GM19193 (cell line): ENCODE measurements around the gene ZBTB5.

ENCODE experiments used
- POLR2A ChIP-seq: IDR thresholded peaks from 4 replicates; pipeline ENCODE4 v1.6.1; 2011; ENCODE audit not compliant: insufficient read depth, insufficient read length; ENCODE audit errors: extremely low read depth

Gene ZBTB5

DNA sequence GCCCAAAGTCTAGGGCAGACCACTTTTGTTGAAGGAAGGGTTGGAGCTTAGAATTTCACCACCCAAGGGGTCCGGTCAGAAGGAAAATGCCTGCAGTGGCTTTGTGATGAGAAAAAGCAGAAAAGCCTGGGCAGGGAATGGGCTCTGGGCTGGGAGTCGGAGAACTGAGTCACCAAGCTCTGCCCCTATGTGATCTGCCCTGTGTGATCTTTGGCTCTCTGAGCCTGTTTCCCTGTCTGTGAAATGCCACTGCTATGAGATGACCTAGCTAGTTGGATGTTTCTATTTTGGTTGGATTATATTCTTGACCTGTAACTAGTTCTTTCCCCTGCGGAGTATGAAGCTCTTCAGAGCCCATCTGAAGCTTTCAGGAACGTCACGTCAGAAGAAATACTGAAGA lies 30.3 kb upstream of the ZBTB5 start:
- TF ChIP-seq POLR2A = no peak

DNA sequence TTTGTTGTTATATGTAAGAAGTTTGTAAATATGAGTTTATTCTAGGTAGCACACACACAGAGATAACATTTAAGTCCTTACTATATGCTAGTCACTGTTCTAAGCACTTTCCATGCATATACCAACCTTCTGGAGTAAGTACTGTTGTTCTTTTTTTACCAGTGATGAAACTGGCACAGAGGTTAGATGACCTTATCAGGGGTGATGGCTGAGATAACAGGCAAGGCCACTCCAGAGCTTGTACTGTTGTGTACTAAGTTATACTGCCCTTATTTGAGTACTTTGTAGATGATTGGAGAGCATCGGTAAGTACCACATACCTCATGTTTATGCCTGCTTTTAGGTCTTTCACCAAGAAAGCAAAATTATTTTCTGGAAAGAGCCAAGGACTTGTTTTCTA lies 26.7 kb upstream of the ZBTB5 start:
- no peak for TF ChIP-seq POLR2A

DNA sequence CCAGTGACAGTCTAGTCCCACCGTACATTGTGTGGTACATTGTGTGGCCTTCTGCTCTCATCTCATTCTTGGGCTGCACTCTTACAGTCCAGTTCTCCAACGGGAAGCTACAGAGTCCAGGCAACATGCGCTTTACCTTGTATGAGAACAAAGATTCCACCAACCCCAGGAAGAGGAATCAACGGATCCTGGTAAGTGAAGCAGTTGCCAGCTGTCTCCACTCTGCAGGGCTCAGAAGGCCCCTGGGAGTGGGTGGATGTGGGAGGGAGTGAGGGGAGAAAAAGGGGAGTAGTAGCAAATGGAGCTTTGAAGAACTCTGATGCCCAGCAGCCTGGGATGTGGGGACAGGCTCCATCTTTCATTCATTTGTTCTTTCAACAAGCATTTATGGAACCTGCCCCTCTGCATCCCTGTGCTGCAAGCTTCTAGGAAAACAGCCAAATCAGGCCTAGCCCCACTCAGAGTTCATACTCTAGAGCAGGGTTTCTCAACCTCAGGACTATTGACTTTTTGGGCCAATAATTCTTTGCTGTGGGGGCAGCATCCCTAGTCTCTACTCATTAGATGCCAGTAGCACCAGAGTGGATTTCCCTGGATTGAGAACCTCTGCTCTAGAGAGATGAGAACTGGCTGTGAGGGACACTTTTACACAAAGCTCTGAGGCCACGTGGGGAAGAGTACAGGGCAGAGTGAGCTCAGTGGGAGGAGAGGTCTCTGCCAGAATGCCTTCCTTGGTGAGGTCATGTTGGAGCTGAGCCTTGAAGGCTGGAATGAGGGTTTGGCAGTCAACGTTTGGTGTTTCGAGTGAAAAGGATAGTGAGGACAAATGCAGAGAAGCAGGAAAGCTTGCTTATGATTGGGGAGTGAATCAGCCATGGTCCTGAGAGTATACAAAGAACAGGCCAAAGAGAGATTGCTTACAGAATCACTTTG lies 21.6 kb upstream of the ZBTB5 start:
- TF ChIP-seq POLR2A = no peak

DNA sequence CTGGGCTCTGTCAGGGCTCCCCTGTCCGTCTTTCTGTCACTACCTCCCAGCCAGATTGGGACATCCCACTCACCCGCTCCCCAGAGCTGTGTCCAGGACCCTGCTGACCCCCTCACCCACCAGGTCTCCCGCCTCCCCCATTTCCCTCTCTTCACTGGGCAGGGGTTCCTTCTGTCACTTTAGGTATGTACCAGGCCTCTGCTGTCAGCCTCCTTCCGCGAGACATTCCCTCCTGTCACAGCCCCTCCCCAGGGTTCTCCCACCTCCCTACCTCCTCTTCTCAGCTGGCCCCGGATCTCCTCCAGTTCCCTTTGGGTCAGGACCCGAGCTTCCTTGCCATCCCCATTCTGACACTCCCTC lies 21.0 kb upstream of the ZBTB5 start:
- TF ChIP-seq POLR2A = no peak

DNA sequence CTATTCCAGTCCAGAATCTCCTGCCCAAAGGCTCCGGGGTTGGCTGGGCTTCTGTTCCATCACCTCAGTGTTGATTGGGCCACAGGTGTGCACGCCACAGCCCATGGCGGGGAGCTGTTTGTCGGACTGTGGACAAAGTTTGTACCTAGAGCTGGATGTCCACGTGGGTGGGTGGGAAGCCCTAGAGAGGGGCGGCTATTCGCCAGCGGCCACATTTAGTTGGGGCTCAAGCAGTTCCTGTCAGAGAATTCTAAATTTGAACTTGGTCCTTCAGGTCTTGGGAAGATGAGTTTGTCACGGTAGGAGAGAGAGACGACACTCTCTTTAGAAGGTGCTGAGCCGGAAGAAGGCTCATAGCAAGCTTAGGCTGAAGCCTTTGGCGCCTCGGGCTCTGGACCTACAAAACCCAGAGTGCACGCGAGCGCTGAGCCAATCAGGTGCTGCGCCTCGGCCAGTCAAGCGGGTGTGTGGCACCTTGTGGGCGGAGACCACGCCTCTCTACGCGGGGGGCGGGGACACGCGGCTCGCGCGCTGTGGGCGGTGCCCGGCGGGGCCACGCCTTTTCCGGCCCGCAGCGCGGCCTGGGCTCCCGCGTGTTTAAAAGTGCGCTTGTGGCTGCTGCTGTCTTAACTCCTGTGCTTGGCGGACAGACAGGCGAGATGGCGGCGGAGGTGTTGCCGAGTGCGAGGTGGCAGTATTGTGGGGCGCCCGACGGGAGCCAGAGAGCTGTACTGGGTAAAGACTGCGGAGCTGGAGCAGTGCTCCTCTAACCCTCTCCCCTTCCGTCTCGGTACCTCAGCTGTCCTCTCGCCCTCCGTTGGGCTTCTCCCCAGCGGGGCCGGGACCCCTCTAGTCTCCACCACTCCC lies 20.4 kb upstream of the ZBTB5 start, which contains the start of gene POLR1E:
POLR1E (plus strand) TSS at position 560 of the 867 bp plus-strand sequence; CDS start at position 660, 100 bp downstream.
- TF ChIP-seq POLR2A = peak; percentile 95

DNA sequence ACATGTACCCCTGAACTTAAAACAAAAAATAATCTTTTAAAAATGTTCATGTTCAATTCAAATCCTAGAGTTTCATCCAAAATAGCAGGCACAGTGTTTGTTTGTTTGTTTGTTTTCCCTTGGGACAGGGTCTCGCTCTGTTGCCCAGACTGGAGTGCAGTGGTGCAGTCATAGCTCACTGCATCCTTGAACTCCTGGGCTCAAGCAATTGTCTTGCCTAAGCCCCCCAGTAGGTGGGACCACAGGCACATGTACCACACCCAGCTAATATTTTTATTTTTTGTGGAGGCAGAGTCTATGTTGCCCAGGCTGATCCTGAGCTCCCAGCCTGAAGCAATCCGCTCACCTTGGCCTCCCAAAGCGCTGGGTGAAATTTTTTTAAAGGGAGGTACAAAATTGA lies 15.5 kb upstream of the ZBTB5 start:
- TF ChIP-seq POLR2A = no peak

DNA sequence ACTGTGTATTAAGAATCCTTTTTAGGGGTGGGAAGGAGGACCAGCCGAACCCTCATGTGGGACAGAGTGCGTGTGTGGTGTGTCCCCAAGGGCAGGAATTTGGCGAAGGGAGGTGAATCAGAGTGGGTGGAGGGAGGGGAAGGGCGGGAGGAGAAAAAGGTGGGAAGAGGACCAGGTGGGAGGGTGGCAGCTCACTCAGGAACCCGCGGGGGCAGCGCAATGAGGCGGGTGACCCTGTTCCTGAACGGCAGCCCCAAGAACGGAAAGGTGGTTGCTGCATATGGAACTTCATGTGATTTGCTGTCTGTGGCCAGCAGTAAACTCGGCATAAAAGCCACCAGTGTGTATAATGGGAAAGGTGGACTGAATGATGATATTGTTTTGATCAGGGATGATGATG lies 11.7 kb upstream of the ZBTB5 start:
- no peak for TF ChIP-seq POLR2A

DNA sequence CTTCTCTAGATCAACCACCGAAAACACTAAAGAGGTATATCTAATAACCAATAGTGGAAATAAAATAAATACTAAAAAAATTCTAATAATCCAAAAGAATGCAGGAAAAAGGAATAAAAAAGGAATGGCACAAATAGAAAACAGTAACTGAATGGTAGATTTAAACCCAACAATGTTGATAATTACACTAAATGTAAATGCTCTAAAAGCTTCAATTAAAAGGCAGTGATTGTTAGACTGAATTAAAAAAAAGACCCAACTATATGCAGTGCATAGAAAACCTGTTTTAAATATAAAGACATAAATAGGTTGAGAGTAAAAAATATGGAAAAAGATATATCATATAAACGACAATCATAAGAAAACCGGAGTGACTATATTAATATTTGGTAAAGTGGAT lies 9.2 kb upstream of the ZBTB5 start:
- TF ChIP-seq POLR2A = no peak

DNA sequence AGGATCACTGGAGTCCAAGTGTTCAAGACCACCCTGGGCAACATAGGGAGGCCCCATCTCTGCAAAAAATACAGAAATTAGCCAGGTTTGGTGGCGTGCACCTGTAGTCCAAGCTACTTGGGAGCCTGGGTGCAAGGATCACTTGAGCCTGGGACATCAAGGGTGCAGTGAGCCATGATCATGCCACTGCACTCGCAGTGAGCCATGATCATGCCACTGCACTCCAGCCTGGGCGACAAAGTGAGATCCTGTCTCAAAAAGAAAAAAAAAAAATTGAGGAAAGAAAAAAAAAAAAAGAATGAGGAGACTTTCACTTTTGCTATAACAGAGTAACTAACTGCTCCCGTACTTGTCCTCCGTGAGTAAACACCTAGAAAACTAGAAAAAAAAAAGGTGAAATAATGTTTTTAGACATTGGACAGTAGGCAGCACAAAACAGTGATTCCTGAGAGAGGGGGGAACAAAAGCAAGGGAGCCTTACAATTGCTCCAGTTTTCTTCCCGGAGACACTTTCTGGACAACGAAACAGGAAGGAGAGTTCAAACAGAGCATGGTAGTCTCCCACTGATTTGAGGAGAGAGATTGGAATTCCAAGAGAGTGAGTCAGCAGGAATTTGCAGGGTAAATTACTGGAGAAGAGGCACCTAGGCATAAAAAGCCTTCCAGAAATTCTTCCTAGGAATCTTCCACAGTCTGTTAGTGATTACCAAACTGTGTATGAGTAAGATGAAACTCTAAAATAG lies 6.9 kb upstream of the ZBTB5 start:
- TF ChIP-seq POLR2A = no peak

DNA sequence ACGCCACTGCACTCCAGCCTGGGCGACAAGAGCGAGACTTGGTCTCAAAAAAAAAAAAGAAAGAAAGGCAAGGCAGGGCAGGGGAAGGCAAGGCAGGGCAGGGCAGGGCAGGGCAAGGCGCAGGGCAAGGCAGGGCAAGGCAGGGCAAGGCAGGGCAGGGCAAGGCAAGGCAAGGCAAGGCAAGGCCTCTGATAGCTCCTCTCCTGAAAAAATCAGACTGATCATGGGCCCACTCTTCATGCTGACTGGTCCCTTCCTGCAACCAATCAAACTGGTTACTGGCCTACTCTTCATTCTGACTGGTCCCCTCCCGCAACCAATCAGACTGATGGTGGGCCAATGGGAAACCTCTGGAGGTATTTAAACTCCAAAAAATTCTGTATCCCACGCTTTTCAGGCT lies 3.4 kb upstream of the ZBTB5 start:
- no peak for TF ChIP-seq POLR2A

DNA sequence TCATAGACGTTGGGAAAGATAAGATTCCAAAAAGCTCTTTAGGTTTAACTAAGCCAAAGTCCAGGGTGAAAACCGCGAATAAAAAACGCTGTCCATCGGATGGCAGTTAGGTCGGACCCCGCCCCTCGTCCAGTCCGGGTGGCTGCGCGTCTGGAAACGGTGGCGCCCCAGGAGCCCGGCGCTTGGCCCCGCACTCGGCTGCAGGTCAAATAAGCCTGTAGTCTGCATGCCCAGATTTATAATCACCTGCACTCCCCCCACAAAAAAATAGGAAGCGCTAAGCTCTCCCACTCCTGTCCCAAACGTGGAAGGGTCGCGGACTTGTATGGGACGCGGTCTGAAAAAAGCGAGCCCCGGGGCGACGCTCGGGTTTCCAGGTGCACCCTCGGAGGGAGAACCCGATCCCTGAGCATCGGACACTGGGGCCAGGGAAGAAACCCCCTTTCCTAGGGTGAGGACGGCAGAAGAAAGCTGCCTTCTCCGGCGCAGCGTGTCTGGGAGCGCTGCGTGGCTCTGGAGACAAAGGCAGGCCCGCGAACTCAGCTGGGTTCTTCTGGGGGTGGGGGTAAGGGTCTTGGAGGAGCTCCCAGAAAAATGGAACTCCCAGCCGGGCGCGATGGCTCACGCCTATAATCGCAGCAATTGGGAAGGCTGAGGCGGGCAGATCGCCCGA lies 923 bp upstream of the ZBTB5 start:
- no peak for TF ChIP-seq POLR2A

DNA sequence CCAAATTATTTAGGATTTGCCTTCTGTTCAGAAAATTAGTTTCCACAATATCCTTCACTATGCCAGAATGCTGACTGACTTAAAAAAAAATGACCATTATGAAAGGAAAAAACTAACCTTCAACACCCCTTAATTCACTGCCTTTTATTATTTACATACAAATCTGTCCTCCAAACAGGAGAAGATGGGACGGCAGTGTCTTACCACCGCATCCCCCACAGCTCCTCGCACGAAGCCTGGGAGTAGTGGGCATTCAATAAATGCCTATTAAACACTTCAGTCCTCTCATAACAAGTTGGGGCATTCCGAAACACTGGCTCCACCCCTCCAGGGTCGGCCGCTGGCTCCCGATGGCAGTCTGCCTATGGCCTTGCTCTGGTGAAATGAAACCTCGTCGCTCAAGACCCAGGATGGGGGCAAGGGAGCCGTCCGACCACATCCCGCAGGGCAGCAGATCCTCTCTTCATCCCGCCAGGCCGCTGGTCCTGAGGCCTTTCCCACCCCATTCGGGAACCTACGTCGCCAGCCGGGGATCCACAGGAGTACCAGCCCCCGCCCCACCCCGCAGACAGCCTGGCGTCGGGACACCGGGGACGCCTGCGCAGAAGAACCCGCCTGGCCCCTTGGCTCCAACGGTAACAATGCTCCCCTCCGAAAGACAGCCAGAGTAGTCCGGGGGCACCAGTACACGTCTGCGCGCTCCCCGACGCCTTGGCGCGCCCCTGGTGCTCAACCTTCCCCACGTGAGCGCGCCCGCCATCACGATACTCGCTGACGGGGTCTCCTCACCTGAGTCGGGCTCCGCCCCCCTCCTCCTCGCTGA lies 613 bp downstream of the ZBTB5 start:
- peak; percentile 73 for TF ChIP-seq POLR2A

DNA sequence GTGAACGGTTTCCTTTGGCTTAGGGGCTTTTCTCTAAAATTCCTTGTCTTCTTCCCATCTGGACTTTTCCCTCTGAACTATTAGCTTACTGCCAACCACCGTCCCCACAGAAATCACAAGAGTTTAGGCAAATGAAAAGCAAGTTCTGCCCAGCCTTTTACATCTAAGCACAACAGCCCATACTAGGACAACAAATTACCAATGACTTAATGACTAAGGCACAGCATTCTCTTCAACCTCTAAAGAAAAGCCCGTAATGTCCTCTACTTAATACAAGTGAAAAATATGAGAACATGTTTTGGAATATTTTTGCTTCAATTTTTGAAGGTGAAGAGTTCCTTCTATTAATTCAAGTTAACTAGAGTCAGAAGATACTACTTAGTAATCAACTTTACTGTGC lies 1.2 kb downstream of the ZBTB5 start:
- no peak for TF ChIP-seq POLR2A

DNA sequence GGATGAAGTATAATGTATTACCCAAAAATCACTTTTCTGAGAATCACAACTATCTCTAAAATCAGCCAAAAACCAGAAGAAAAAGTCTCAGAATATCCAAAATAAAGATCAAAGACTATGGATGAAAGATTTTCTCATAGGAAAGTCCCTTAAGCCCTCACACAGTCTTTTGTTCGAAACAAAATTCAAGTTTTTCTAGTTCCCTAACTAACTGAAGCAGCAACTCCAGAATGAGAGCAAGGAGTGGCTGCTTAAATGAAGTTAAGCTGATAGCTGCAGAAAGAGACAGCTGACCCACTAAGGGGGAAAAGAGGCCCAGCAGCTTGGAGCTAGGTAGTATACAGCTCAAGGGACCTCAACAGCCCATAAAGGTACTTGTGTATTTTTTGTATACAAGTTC lies 8.4 kb downstream of the ZBTB5 start:
- TF ChIP-seq POLR2A = no peak
